Measurements from ENCODE around the gene NAALADL1. TPM values are rescaled to one million over a fixed set of nuclear protein-coding genes. Genes with fewer than 3 reads are reported as not detected.

The NAALADL1 gene, protein sequence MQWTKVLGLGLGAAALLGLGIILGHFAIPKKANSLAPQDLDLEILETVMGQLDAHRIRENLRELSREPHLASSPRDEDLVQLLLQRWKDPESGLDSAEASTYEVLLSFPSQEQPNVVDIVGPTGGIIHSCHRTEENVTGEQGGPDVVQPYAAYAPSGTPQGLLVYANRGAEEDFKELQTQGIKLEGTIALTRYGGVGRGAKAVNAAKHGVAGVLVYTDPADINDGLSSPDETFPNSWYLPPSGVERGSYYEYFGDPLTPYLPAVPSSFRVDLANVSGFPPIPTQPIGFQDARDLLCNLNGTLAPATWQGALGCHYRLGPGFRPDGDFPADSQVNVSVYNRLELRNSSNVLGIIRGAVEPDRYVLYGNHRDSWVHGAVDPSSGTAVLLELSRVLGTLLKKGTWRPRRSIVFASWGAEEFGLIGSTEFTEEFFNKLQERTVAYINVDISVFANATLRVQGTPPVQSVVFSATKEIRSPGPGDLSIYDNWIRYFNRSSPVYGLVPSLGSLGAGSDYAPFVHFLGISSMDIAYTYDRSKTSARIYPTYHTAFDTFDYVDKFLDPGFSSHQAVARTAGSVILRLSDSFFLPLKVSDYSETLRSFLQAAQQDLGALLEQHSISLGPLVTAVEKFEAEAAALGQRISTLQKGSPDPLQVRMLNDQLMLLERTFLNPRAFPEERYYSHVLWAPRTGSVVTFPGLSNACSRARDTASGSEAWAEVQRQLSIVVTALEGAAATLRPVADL
- total RNA-seq: 0.13 and 0.76 TPM in 2 replicates
- not detected in 2 replicates for polyA plus RNA-seq

DNA sequence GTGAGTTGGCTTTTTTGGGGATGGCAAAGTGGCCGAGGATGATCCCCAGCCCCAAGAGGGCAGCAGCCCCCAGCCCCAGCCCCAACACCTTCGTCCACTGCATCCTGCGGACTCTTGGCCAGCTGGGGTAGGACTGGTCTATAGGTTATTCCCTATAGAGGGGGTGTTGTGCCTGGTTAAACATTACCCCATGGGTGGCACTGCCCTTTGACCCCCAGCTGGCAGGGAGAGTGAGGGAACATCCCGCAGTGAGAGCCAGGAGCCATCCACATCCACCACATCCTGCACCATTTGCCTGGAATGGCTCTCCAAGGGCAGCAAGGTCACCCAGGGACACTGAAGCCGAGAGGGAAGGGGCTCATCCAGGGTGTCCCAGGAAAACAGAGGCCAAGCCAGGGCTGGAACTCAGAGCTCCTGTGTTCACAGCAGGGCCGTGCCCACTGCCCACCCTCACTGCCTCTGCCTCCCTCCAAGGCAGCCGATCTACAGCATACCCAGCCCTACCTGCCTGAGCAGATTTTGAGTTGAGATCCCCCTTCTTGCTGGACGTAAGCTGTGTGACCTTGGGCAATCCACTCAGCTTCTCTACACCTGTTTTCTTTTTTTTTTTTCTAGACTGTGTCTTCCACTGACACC is at the start of gene NAALADL1:
TSS of gene NAALADL1 (minus strand) at position 135 of the 636 bp plus-strand sequence. CDS start at position 103, 32 bp downstream.
- Histone ChIP-seq H3K36me3 (replicated peaks; ENCODE audit: insufficient read depth, low read depth) (no peaks in the 10 kb centered on the region), H3K9me3 (ENCODE audit: low read depth) (no peaks in the 10 kb centered on the region), H3K4me3 (no peak within 1 kb of the TSS), H3K4me2 (no peak within 1 kb of the TSS), H2AFZ (no peak within 1 kb of the TSS), H3K9me2 (replicated peaks; ENCODE audit: insufficient read depth) (no peaks in the 10 kb centered on the region), H3K4me1 (ENCODE audit: insufficient read depth) (no peaks in the 10 kb centered on the region), H3K27me3 (no peaks in the 10 kb centered on the region), H3K27ac (no peak within 1 kb of the TSS), H3K79me2 (no peaks in the 10 kb centered on the region), H4K20me1 (ENCODE audit: insufficient read depth, poor library complexity, severe bottlenecking) (no peaks in the 10 kb centered on the region)
- 90% methylated on average over 8 of the region's 8 CpGs for WGBS (ENCODE audit: low lambda C conversion rate, missing lambda C conversion rate)
- no peak for DNase-seq (ENCODE audit: low spot score)
- TF ChIP-seq EZH2phosphoT487 (IDR thresholded peaks at IDR 0.05; ENCODE audit: low read depth, severe bottlenecking, unreplicated experiment): no peak
- no peak for TF ChIP-seq EZH2 (IDR thresholded peaks at IDR 0.05; ENCODE audit: borderline replicate concordance)
- TF ChIP-seq, protein P1, sequence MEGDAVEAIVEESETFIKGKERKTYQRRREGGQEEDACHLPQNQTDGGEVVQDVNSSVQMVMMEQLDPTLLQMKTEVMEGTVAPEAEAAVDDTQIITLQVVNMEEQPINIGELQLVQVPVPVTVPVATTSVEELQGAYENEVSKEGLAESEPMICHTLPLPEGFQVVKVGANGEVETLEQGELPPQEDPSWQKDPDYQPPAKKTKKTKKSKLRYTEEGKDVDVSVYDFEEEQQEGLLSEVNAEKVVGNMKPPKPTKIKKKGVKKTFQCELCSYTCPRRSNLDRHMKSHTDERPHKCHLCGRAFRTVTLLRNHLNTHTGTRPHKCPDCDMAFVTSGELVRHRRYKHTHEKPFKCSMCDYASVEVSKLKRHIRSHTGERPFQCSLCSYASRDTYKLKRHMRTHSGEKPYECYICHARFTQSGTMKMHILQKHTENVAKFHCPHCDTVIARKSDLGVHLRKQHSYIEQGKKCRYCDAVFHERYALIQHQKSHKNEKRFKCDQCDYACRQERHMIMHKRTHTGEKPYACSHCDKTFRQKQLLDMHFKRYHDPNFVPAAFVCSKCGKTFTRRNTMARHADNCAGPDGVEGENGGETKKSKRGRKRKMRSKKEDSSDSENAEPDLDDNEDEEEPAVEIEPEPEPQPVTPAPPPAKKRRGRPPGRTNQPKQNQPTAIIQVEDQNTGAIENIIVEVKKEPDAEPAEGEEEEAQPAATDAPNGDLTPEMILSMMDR (IDR thresholded peaks at IDR 0.05; ENCODE audit: poor library complexity): no peak

DNA sequence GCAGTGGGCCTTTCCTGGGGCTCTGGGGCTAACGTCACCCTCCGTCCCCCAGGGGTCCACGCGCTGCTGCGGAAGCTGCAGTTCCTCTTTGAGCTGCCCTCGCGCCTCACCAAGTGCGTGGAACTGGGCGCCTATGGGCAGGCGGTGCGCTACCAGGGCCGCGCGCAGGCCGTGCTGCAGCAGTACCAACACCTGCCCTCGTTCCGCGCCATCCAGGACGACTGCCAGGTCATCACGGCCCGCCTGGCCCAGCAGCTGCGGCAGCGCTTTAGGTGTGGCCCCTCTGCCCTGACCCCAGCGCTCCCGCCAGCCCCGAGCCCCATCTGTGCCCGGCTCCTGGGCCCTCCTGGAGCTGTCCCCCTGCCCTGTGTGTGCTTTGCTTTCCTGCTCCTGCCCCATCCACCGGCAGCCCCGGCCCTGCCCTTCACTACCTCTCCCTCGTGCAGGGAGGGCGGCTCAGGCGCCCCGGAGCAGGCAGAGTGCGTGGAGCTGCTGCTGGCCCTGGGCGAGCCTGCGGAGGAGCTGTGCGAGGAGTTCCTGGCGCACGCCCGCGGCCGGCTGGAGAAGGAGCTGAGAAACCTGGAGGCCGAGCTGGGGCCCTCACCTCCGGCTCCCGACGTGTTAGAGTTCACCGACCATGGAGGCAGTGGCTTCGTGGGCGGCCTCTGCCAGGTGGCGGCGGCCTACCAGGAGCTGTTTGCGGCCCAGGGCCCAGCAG is 49.6 kb upstream of the NAALADL1 start:
- TF ChIP-seq EZH2phosphoT487 (IDR thresholded peaks at IDR 0.05; ENCODE audit: low read depth, severe bottlenecking, unreplicated experiment): no peak
- TF ChIP-seq EZH2 (IDR thresholded peaks at IDR 0.05; ENCODE audit: borderline replicate concordance): no peak
- TF ChIP-seq, protein P1 (IDR thresholded peaks at IDR 0.05; ENCODE audit: poor library complexity): no peak
- H3K9me3 ChIP-seq (ENCODE audit: low read depth): no peaks in the 10 kb centered on the region
- H4K20me1 ChIP-seq (ENCODE audit: insufficient read depth, poor library complexity, severe bottlenecking): no peaks in the 10 kb centered on the region
- 97% methylated on average over 49 of the region's 52 CpGs for WGBS (ENCODE audit: low lambda C conversion rate, missing lambda C conversion rate)
- H3K79me2 ChIP-seq: peaks cover 23% of the 10 kb centered on the region
- no peaks in the 10 kb centered on the region for H3K27me3 ChIP-seq
- no peak overlapping the region for H2AFZ ChIP-seq
- no peak overlapping the region for H3K4me2 ChIP-seq
- H3K4me3 ChIP-seq: no peak overlapping the region
- H3K27ac ChIP-seq: no peak overlapping the region
- no peaks in the 10 kb centered on the region for H3K9me2 ChIP-seq (replicated peaks; ENCODE audit: insufficient read depth)
- no peak for DNase-seq (ENCODE audit: low spot score)
- peaks cover 6% of the 10 kb centered on the region for H3K4me1 ChIP-seq (ENCODE audit: insufficient read depth)
- H3K36me3 ChIP-seq (replicated peaks; ENCODE audit: insufficient read depth, low read depth): no peaks in the 10 kb centered on the region

DNA sequence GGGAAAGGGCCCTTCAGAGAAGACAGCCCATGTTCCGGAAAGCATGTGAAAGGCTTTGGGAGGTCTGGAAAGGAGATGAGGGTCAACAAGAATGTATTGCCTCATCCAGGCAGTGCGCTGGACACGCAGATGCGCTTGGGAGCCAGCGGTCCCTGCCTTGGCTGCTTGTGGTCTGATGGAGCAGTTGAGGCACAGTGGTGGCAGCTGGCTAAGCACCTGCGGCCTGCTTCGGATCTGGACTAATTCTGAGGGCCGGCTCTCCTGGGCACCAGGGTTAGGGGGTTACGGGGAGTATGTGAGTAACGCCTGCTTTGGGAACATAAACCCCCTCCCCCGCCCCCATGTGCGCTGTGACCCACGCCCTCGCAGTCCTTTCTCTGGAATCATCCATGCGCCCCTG is 48.7 kb upstream of the NAALADL1 start:
- WGBS (ENCODE audit: low lambda C conversion rate, missing lambda C conversion rate): 98% methylated on average over 15 of the region's 15 CpGs
- no peaks in the 10 kb centered on the region for H4K20me1 ChIP-seq (ENCODE audit: insufficient read depth, poor library complexity, severe bottlenecking)
- no peak for DNase-seq (ENCODE audit: low spot score)
- peaks cover 26% of the 10 kb centered on the region for H3K79me2 ChIP-seq
- no peak overlapping the region for H3K4me3 ChIP-seq
- H3K9me3 ChIP-seq (ENCODE audit: low read depth): no peaks in the 10 kb centered on the region
- TF ChIP-seq, protein P1 (IDR thresholded peaks at IDR 0.05; ENCODE audit: poor library complexity): no peak
- no peak for TF ChIP-seq EZH2phosphoT487 (IDR thresholded peaks at IDR 0.05; ENCODE audit: low read depth, severe bottlenecking, unreplicated experiment)
- peaks cover 4% of the 10 kb centered on the region for H3K4me1 ChIP-seq (ENCODE audit: insufficient read depth)
- H3K36me3 ChIP-seq (replicated peaks; ENCODE audit: insufficient read depth, low read depth): no peaks in the 10 kb centered on the region
- H3K27me3 ChIP-seq: no peaks in the 10 kb centered on the region
- no peak overlapping the region for H2AFZ ChIP-seq
- H3K9me2 ChIP-seq (replicated peaks; ENCODE audit: insufficient read depth): no peaks in the 10 kb centered on the region
- no peak overlapping the region for H3K27ac ChIP-seq
- no peak overlapping the region for H3K4me2 ChIP-seq

Measured in hepatocyte (in vitro differentiated cells).